Measurements from ENCODE around the gene HPSE2. TPM values are rescaled to one million over a fixed set of nuclear protein-coding genes. Genes with fewer than 3 reads are reported as not detected.

HPSE2 gene
- total RNA-seq, 2 experiments from 2014 or later = not detected

DNA sequence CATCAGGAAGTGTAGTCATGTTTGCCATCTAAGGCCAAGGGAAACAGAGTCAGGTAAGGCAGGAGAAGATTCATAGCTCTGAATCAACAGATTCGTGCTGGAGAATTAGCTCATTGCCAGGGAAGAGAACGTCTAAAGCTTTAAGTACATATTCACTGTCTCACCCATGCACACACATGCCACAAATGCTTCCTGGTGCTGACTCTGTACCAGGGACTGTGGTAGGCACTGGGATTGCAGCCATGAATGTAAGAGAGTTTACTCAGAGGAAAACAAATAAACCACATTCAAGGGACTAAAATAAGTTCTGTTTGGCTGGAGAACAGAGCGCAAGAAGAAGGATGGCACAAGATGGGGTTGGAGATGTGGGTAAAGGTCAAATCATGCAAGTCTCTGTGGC is 699.1 kb downstream of the HPSE2 start:
- Histone ChIP-seq H3K9me3 (ENCODE audit: control insufficient read depth in 1 of 2, insufficient read depth in 1 of 2, low read length in 2 of 2) (no peaks in the 10 kb centered on the region), H3K27me3 (ENCODE audit: control insufficient read depth in 1 of 2, insufficient read depth in 2 of 2, low read length in 2 of 2) (peaks cover 3 to 4% of the 10 kb centered on the region in 2 experiments), H3K4me3 (ENCODE audit: low read length) (no peak overlapping the region), H3K4me1 (ENCODE audit: insufficient read depth, low read length) (no peaks in the 10 kb centered on the region), H3K36me3 (ENCODE audit: insufficient read depth, low read length) (no peaks in the 10 kb centered on the region), H3K27ac (ENCODE audit: low read depth in 1 of 2, low read length in 2 of 2) (no peak overlapping the region)
- no peaks in the 10 kb centered on the region for H3K36me3 Mint-ChIP-seq (ENCODE audit: low read depth)
- ChIA-PET CTCF (no interaction called here), POLR2A (no interaction called here)
- H3K4me1 Mint-ChIP-seq (ENCODE audit: low read depth) = no peaks in the 10 kb centered on the region
- no peaks in the 10 kb centered on the region for H3K9me3 Mint-ChIP-seq
- H3K27me3 Mint-ChIP-seq = peaks cover 33% of the 10 kb centered on the region
- no peak overlapping the region for H3K4me3 Mint-ChIP-seq
- TF ChIP-seq, protein P1, sequence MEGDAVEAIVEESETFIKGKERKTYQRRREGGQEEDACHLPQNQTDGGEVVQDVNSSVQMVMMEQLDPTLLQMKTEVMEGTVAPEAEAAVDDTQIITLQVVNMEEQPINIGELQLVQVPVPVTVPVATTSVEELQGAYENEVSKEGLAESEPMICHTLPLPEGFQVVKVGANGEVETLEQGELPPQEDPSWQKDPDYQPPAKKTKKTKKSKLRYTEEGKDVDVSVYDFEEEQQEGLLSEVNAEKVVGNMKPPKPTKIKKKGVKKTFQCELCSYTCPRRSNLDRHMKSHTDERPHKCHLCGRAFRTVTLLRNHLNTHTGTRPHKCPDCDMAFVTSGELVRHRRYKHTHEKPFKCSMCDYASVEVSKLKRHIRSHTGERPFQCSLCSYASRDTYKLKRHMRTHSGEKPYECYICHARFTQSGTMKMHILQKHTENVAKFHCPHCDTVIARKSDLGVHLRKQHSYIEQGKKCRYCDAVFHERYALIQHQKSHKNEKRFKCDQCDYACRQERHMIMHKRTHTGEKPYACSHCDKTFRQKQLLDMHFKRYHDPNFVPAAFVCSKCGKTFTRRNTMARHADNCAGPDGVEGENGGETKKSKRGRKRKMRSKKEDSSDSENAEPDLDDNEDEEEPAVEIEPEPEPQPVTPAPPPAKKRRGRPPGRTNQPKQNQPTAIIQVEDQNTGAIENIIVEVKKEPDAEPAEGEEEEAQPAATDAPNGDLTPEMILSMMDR (IDR thresholded peaks at IDR 0.05) = no peak
- DNase-seq (no peak), ATAC-seq (ENCODE audit: poor library complexity) (no peak)
- H3K27ac Mint-ChIP-seq = no peak overlapping the region
- intact Hi-C loops (cut with DNase I, micrococcal nuclease) = no loop called here

DNA sequence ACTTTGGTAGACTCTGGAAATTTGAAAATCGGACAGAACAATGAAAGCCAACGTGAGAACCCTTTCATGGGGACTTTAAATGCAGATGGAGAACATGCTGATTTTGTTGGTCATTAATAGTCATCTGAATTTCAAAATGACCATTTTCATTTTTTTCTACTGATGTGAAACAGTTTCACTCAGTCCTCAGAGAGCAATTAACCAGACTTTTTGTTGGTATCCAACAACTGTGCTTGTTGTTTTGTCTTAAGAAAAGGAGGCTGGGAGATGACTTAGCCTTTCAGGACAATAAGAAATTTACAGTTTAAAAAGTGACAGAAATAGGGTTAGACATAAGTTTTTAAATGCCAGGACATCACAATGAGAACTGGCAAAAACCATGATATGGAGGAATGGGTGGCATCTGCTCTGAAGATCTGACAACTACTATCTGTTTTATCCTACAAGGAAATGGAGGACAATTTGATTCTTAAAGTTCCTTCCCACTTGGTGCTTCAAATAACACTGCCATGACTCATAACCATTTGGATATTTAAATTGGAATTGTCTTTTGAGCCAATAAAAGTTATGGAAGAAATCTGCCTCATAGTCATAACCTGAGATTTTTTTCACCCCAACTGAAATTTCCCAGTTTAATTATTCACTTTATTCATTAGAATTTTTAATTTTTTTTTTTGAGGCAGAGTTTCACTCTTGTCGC is 701.8 kb downstream of the HPSE2 start:
- H3K9me3 ChIP-seq (ENCODE audit: control insufficient read depth in 1 of 2, insufficient read depth in 1 of 2, low read length in 2 of 2) = no peaks in the 10 kb centered on the region
- no peak overlapping the region for H3K27ac ChIP-seq (ENCODE audit: low read depth in 1 of 2, low read length in 2 of 2)
- no peak overlapping the region for H3K4me3 ChIP-seq (ENCODE audit: low read length)
- Mint-ChIP-seq H3K27ac (no peak overlapping the region), H3K27me3 (peaks cover 17% of the 10 kb centered on the region), H3K4me1 (ENCODE audit: low read depth) (no peaks in the 10 kb centered on the region), H3K4me3 (no peak overlapping the region), H3K9me3 (no peaks in the 10 kb centered on the region), H3K36me3 (ENCODE audit: low read depth) (no peaks in the 10 kb centered on the region)
- no peaks in the 10 kb centered on the region for H3K4me1 ChIP-seq (ENCODE audit: insufficient read depth, low read length)
- intact Hi-C loops (cut with DNase I, micrococcal nuclease) = no loop called here
- DNase-seq (no peak), ATAC-seq (ENCODE audit: poor library complexity) (no peak)
- ChIA-PET POLR2A (no interaction called here), CTCF (no interaction called here)
- TF ChIP-seq, protein P1 (IDR thresholded peaks at IDR 0.05) = no peak
- H3K27me3 ChIP-seq (ENCODE audit: control insufficient read depth in 1 of 2, insufficient read depth in 2 of 2, low read length in 2 of 2) = peaks cover 0 to 4% of the 10 kb centered on the region in 2 experiments
- no peaks in the 10 kb centered on the region for H3K36me3 ChIP-seq (ENCODE audit: insufficient read depth, low read length)

DNA sequence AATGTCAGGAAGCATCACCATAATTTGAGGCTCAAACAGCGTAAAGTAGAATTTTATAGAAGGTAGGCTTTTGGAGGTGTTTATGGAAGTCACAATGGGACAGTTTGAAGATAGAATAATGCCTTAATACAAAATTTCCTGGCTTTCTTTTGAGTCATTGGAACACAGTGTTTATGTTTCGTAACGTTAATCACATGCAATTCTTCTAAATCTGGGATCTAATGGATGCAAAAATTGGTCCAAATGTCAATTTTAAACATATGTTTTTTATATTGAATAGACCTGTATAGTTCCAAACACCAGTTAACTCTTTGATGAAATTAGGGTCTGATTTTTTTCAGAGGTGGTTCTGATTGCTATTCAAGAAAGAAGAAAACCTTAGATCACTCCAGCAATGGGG is 702.4 kb downstream of the HPSE2 start:
- no peak overlapping the region for H3K4me3 ChIP-seq (ENCODE audit: low read length)
- TF ChIP-seq, protein P1 (IDR thresholded peaks at IDR 0.05) = no peak
- CTCF ChIA-PET = interaction anchor here (1.0 kb wide), 1 partner anchor 10 kb away, joined by 5 read pairs; no protein-coding TSS in a partner anchor
- no peaks in the 10 kb centered on the region for H3K4me1 Mint-ChIP-seq (ENCODE audit: low read depth)
- H3K36me3 ChIP-seq (ENCODE audit: insufficient read depth, low read length) = no peaks in the 10 kb centered on the region
- H3K27me3 Mint-ChIP-seq = peaks cover 13% of the 10 kb centered on the region
- ATAC-seq (ENCODE audit: poor library complexity) = no peak
- POLR2A ChIA-PET = no interaction called here
- intact Hi-C loops (cut with DNase I, micrococcal nuclease) = no loop called here
- peaks cover 4% of the 10 kb centered on the region in 2 experiments for H3K27me3 ChIP-seq (ENCODE audit: control insufficient read depth in 1 of 2, insufficient read depth in 2 of 2, low read length in 2 of 2)
- no peaks in the 10 kb centered on the region for H3K4me1 ChIP-seq (ENCODE audit: insufficient read depth, low read length)
- no peak overlapping the region for H3K27ac Mint-ChIP-seq
- no peaks in the 10 kb centered on the region for H3K9me3 Mint-ChIP-seq
- no peak for DNase-seq
- no peaks in the 10 kb centered on the region for H3K36me3 Mint-ChIP-seq (ENCODE audit: low read depth)
- no peak overlapping the region for H3K27ac ChIP-seq (ENCODE audit: low read depth in 1 of 2, low read length in 2 of 2)
- H3K4me3 Mint-ChIP-seq = no peak overlapping the region
- no peaks in the 10 kb centered on the region for H3K9me3 ChIP-seq (ENCODE audit: control insufficient read depth in 1 of 2, insufficient read depth in 1 of 2, low read length in 2 of 2)

Data from CD4-positive, alpha-beta T cell (primary cell).